Measurements from ENCODE around the gene TRAPPC14.
"Not testable (repeated sequence)": the region's sequence is repeated elsewhere in the genome, so short reads cannot be mapped to it uniquely, and the experiment has no call there.

TRAPPC14 gene

GRCh38 chr7:100158229-100159098, at the start of gene TRAPPC14:
Gene TRAPPC14 (minus strand): TSS chr7:100158723. CDS start chr7:100158499, 224 bp downstream.
- peak; percentile 84 to 93 for DNase-seq (ENCODE audit: low read depth in 1 of 2, low spot score in 1 of 2)

GRCh38 chr7:100204454-100204853, 45.9 kb upstream of the TRAPPC14 start:
- DNase-seq (ENCODE audit: low read depth in 1 of 2, low spot score in 1 of 2), result no peak

- no peak for DNase-seq (ENCODE audit: low read depth in 1 of 2, low spot score in 1 of 2)
These were observed 42.2 kb upstream of the TRAPPC14 start for GRCh38 chr7:100200693-100201092.

GRCh38 chr7:100198266-100198665, 39.7 kb upstream of the TRAPPC14 start:
- no peak for DNase-seq (ENCODE audit: low read depth in 1 of 2, low spot score in 1 of 2)

GRCh38 chr7:100195901-100196322, 37.4 kb upstream of the TRAPPC14 start:
- DNase-seq (ENCODE audit: low read depth in 1 of 2, low spot score in 1 of 2), result not testable (repeated sequence)

GRCh38 chr7:100195222-100195621, 36.7 kb upstream of the TRAPPC14 start:
- DNase-seq (ENCODE audit: low read depth in 1 of 2, low spot score in 1 of 2), result no peak

- DNase-seq (ENCODE audit: low read depth in 1 of 2, low spot score in 1 of 2), result no peak
These were observed 34.4 kb upstream of the TRAPPC14 start for GRCh38 chr7:100192969-100193368.

GRCh38 chr7:100192281-100192862, 33.8 kb upstream of the TRAPPC14 start:
- DNase-seq (ENCODE audit: low read depth in 1 of 2, low spot score in 1 of 2), result not testable (repeated sequence)

- no peak for DNase-seq (ENCODE audit: low read depth in 1 of 2, low spot score in 1 of 2)
These were observed 33.3 kb upstream of the TRAPPC14 start for GRCh38 chr7:100191775-100192174.

GRCh38 chr7:100190048-100190711, 31.7 kb upstream of the TRAPPC14 start:
- DNase-seq (ENCODE audit: low read depth in 1 of 2, low spot score in 1 of 2), result no peak

GRCh38 chr7:100189061-100189460, 30.5 kb upstream of the TRAPPC14 start:
- DNase-seq (ENCODE audit: low read depth in 1 of 2, low spot score in 1 of 2), result no peak

GRCh38 chr7:100185726-100186125, 27.2 kb upstream of the TRAPPC14 start:
- DNase-seq (ENCODE audit: low read depth in 1 of 2, low spot score in 1 of 2), result no peak

GRCh38 chr7:100183090-100183489, 24.6 kb upstream of the TRAPPC14 start:
- not testable (repeated sequence) for DNase-seq (ENCODE audit: low read depth in 1 of 2, low spot score in 1 of 2)

GRCh38 chr7:100182616-100183015, 24.1 kb upstream of the TRAPPC14 start:
- not testable (repeated sequence) for DNase-seq (ENCODE audit: low read depth in 1 of 2, low spot score in 1 of 2)

GRCh38 chr7:100180084-100180483, 21.6 kb upstream of the TRAPPC14 start:
- not testable (repeated sequence) for DNase-seq (ENCODE audit: low read depth in 1 of 2, low spot score in 1 of 2)

GRCh38 chr7:100177045-100178001, 18.8 kb upstream of the TRAPPC14 start, which contains the start of the genes GPC2 and STAG3:
Gene GPC2 (minus strand): TSS chr7:100177381. CDS start chr7:100177199, 182 bp downstream.
Gene STAG3 (plus strand): TSS chr7:100177918. CDS start chr7:100180557, 2,639 bp downstream.
- DNase-seq (ENCODE audit: low read depth in 1 of 2, low spot score in 1 of 2), result peak; percentile 95 to 98

- DNase-seq (ENCODE audit: low read depth in 1 of 2, low spot score in 1 of 2), result no peak
These were observed 17.8 kb upstream of the TRAPPC14 start for GRCh38 chr7:100176096-100177044.

GRCh38 chr7:100175296-100175935, 16.9 kb upstream of the TRAPPC14 start:
- DNase-seq (ENCODE audit: low read depth in 1 of 2, low spot score in 1 of 2), result no peak

- no peak for DNase-seq (ENCODE audit: low read depth in 1 of 2, low spot score in 1 of 2)
These were observed 16.1 kb upstream of the TRAPPC14 start for GRCh38 chr7:100174582-100174981.
